ENCODE measurements around the gene METTL27.

DNA sequence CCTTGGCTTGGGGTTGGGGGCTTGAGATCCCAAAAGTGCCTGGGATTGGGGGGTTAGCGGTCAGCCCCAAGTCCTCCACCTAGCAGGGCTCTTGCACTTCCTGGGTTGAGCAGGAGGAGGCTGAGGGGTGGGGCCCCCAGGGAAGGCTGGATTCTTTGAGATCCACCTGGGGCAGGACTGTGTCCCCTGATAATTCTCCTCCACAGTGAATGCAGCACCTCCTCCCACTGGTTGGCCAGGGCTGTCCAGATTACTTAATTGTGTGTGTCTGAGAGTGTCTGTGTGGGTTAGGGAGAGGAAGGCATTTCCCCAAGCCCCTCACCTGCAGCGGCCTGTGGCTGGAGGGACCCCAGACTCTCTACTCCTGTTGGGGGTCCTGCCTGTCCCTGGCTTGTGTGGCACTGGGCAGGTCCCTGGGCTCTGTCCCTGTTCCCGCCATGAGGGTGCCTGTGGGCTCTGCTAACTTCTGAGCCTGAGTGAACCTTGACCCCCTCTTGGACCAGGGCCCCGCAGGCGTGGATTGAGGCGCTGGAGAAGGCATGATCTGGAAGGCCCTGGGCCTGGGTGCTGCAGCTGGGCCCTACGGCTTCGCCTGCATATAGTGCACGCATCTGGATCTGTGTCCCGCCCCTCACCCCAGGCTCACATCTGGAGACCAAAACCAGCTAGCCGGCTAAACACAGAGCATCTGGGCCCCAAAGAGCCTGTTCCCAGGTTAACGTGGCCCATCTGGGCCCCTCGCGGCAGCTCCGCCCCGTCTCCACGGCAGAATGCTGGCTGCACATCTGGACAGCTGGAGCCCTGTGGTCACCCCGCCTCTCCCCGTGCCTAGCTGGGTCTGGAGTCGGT is 29.1 kb upstream of the METTL27 start:
- TF ChIP-seq, protein P1, sequence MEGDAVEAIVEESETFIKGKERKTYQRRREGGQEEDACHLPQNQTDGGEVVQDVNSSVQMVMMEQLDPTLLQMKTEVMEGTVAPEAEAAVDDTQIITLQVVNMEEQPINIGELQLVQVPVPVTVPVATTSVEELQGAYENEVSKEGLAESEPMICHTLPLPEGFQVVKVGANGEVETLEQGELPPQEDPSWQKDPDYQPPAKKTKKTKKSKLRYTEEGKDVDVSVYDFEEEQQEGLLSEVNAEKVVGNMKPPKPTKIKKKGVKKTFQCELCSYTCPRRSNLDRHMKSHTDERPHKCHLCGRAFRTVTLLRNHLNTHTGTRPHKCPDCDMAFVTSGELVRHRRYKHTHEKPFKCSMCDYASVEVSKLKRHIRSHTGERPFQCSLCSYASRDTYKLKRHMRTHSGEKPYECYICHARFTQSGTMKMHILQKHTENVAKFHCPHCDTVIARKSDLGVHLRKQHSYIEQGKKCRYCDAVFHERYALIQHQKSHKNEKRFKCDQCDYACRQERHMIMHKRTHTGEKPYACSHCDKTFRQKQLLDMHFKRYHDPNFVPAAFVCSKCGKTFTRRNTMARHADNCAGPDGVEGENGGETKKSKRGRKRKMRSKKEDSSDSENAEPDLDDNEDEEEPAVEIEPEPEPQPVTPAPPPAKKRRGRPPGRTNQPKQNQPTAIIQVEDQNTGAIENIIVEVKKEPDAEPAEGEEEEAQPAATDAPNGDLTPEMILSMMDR (IDR thresholded peaks at IDR 0.05 in 4 of 5, conservative IDR thresholded peaks at IDR 0.05 in 1 of 5): no peak
- TF ChIP-seq POLR2A (IDR thresholded peaks at IDR 0.05): no peak
